GM12878 (cell line): ENCODE results near the gene POGZ. TPM values are rescaled to one million over a fixed set of nuclear protein-coding genes. Genes with fewer than 3 reads are reported as not detected.

ENCODE experiments used
- ATF3 ChIP-seq: IDR thresholded peaks from 2 replicates; pipeline ENCODE4 v1.6.1; 2011; ENCODE audit warnings: low read depth, mild to moderate bottlenecking, low read length, moderate library complexity, borderline replicate concordance; ENCODE audit errors: extremely low read depth
- BACH1 ChIP-seq: fragments of 450-650 bp; IDR thresholded peaks from 2 replicates; pipeline ENCODE4 v1.6.1; 2017; ENCODE audit warnings: mild to moderate bottlenecking, borderline replicate concordance
- CHD2 ChIP-seq: IDR thresholded peaks from 2 replicates; pipeline ENCODE4 v1.6.1; 2011; ENCODE audit warnings: low read depth, low read length, improper control_type of control experiment, borderline replicate concordance
- CREB1 ChIP-seq: IDR thresholded peaks from 2 replicates; pipeline ENCODE4 v1.6.1; 2012; ENCODE audit warnings: low read depth, mild to moderate bottlenecking, inconsistent platforms
- CTCF ChIP-seq, 3 experiments: IDR thresholded peaks in 2 of 3; conservative IDR thresholded peaks in 1 of 3; 2 replicates each; pipeline ENCODE4 v1.5.1; 2011; ENCODE audit warnings: low read depth in 3 of 3, low read length in 3 of 3, mild to moderate bottlenecking in 3 of 3, control low read depth in 2 of 3, moderate library complexity in 2 of 3, inconsistent platforms in 1 of 3, mixed read lengths in 1 of 3; ENCODE audit not compliant: control insufficient read depth in 2 of 3, insufficient read depth in 1 of 3; ENCODE audit errors: extremely low read depth in 1 of 3
- ESRRA ChIP-seq: IDR thresholded peaks from 2 replicates; pipeline ENCODE4 v1.6.1; 2012; ENCODE audit warnings: mild to moderate bottlenecking, low read length, improper control_type of control experiment
- HCFC1 ChIP-seq: fragments of 150-350 bp; IDR thresholded peaks from 2 replicates; pipeline ENCODE4 v1.6.1; 2014; ENCODE audit warnings: low read length
- LARP7 ChIP-seq: fragments of 450-650 bp; IDR thresholded peaks from 2 replicates; pipeline ENCODE4 v1.6.1; 2017; ENCODE audit warnings: mild to moderate bottlenecking
- MEF2B ChIP-seq: fragments of 450-650 bp; IDR thresholded peaks from 2 replicates; pipeline ENCODE4 v1.6.1; 2018; ENCODE audit warnings: mild to moderate bottlenecking, moderate library complexity; ENCODE audit not compliant: partially characterized antibody, poor library complexity, severe bottlenecking
- POLR2AphosphoS2 ChIP-seq: IDR thresholded peaks from 2 replicates; pipeline ENCODE4 v1.6.1; 2011; ENCODE audit warnings: low read depth, mild to moderate bottlenecking, low read length, improper control_type of control experiment, moderate library complexity
- POU2F2 ChIP-seq: IDR thresholded peaks from 3 replicates; pipeline ENCODE4 v1.6.1; 2011; ENCODE audit warnings: low read depth, mild to moderate bottlenecking, low read length, borderline replicate concordance
- RCOR1 ChIP-seq: conservative IDR thresholded peaks from 2 replicates; pipeline ENCODE4 v1.6.1; 2012; ENCODE audit warnings: low read depth, low read length, improper control_type of control experiment
- SIX5 ChIP-seq: IDR thresholded peaks from 2 replicates; pipeline ENCODE4 v1.6.1; 2011; ENCODE audit warnings: mild to moderate bottlenecking, low read depth, low read length, moderate library complexity; ENCODE audit not compliant: severe bottlenecking
- SMAD5 ChIP-seq: IDR thresholded peaks from 2 replicates; pipeline ENCODE4 v1.6.1; 2016; ENCODE audit warnings: antibody characterized with exemption, low read depth
- SREBF2 ChIP-seq: IDR thresholded peaks from 2 replicates; pipeline ENCODE4 v1.6.1; 2012; ENCODE audit warnings: mild to moderate bottlenecking, low read length
- TCF12 ChIP-seq: IDR thresholded peaks from 2 replicates; pipeline ENCODE4 v1.6.1; 2011; ENCODE audit warnings: low read depth, mild to moderate bottlenecking, low read length
- WRNIP1 ChIP-seq: IDR thresholded peaks from 2 replicates; pipeline ENCODE4 v1.6.1; 2011; ENCODE audit warnings: low read depth, low read length, improper control_type of control experiment, borderline replicate concordance
- ZBED1 ChIP-seq: IDR thresholded peaks from 2 replicates; pipeline ENCODE4 v1.6.1; 2016; ENCODE audit warnings: borderline replicate concordance
- ZBTB33 ChIP-seq: fragments of 450-650 bp; IDR thresholded peaks from 2 replicates; pipeline ENCODE4 v1.6.1; 2017; ENCODE audit warnings: mild to moderate bottlenecking
- polyA plus RNA-seq, 11 experiments: library from polyadenylated mRNA; depleted of rRNA in 4 of 11; unstranded in 6 of 11; stranded (reverse) in 5 of 11; fragments of >200 nt; fragmentation: Nextera tagmentation in 4 of 11; fragmentation: Illumina TruSeq in 1 of 11; extraction: Ambion mirVana in 4 of 11; extraction: Trizol in 1 of 11; gene quantifications; 1 replicate in 1 of 11; 2 replicates in 10 of 11; pipeline versions ENCODE4 v1.2.1 to v1.2.3, GENCODE V29; 2011 to 2016; ENCODE audit warnings: inconsistent platforms in 2 of 11, missing spikeins in 2 of 11, low read depth in 1 of 11
- total RNA-seq, 4 experiments: library from RNA; depleted of rRNA in 3 of 4; stranded (reverse); fragments of >200 nt in 3 of 4; fragmentation: Illumina TruSeq in 1 of 4; extraction: Trizol in 1 of 4; gene quantifications; 2 replicates each; pipeline versions ENCODE4 v1.2.1 to v1.2.3, GENCODE V29; 2013 to 2021
- TF ChIP-seq, protein P1 (sequence below): fragments of 450-650 bp; formaldehyde crosslinking; IDR thresholded peaks from 2 replicates; pipeline ENCODE4 v1.5.0; 2022; ENCODE audit warnings: mild to moderate bottlenecking, missing genetic modification characterization
- TF ChIP-seq, protein P2 (sequence below): IDR thresholded peaks from 2 replicates; pipeline ENCODE4 v1.6.1; 2012; ENCODE audit warnings: low read depth, low read length, improper control_type of control experiment

POGZ gene
- total and polyA plus RNA-seq, 10 of the 15 experiments (the other 5 are each of a cell fraction or from before 2014, with no cell fraction given): 11.3 to 80.6 (median 35.8) TPM

DNA sequence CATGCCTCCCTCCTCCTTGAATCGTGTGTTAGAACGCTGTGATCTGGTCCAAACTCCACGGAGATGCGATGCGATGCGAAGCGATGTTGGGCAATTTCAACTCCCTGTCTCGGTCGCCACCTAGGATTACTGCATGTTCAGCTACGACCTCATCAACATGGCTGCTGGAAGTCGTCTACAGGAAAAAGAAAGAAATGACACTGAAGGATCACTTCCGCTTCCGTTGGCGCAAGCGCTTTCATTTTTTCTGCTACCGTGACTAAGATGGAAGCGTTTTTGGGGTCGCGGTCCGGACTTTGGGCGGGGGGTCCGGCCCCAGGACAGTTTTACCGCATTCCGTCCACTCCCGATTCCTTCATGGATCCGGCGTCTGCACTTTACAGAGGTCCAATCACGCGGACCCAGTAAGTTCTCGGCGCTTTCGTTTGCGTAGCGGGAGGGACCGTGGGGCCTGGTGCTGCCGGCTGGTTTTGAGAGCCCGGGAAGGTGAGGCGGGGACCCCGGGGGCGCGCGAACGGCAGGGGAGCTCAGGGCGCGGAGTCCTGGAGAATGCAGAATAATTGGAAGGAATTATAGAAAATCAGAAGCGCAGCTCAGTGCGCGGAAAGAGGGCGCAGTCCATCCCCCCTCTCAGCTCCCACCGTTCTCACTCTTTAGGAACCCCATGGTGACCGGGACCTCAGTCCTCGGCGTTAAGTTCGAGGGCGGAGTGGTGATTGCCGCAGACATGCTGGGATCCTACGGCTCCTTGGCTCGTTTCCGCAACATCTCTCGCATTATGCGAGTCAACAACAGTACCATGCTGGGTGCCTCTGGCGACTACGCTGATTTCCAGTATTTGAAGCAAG, 59.7 kb downstream of the POGZ start, which contains the start of gene PSMB4 (continued):
- TF ChIP-seq ZBTB33 (no peak), POLR2AphosphoS2 (peak; percentile 83), ATF3 (0 out of 2 replicates have a peak, but pooled peaks have one; percentile 11), POU2F2 (peak; percentile 58; the same call in 2 of the 3 replicates), BACH1 (0 out of 2 replicates have a peak, but pooled peaks have one; percentile 27), TCF12 (peak; percentile 37; the same call in 1 of the 2 replicates), ESRRA (no peak), SIX5 (peak; percentile 92), LARP7 (peak; percentile 48; the same call in 1 of the 2 replicates), SREBF2 (0 out of 2 replicates have a peak, but pooled peaks have one; percentile 30), SMAD5 (peak; percentile 88; the same call in 1 of the 2 replicates), HCFC1 (peak; percentile 93), WRNIP1 (0 out of 2 replicates have a peak, but pooled peaks have one; percentile 53), CTCF (IDR thresholded peaks at IDR 0.05 in 2 of 3, conservative IDR thresholded peaks at IDR 0.05 in 1 of 3; ENCODE audit: control insufficient read depth in 2 of 3, extremely low read depth in 1 of 3, insufficient read depth in 1 of 3, low read depth in 3 of 3, low read length in 3 of 3) (peak; percentile 47 to 70 (median 55)), CREB1 (peak; percentile 97), ZBED1 (no peak), CHD2 (peak; percentile 55; the same call in 1 of the 2 replicates), RCOR1 (0 out of 2 replicates have a peak, but pooled peaks have one; percentile 71), MEF2B (peak; percentile 54)
- TF ChIP-seq, protein P1, sequence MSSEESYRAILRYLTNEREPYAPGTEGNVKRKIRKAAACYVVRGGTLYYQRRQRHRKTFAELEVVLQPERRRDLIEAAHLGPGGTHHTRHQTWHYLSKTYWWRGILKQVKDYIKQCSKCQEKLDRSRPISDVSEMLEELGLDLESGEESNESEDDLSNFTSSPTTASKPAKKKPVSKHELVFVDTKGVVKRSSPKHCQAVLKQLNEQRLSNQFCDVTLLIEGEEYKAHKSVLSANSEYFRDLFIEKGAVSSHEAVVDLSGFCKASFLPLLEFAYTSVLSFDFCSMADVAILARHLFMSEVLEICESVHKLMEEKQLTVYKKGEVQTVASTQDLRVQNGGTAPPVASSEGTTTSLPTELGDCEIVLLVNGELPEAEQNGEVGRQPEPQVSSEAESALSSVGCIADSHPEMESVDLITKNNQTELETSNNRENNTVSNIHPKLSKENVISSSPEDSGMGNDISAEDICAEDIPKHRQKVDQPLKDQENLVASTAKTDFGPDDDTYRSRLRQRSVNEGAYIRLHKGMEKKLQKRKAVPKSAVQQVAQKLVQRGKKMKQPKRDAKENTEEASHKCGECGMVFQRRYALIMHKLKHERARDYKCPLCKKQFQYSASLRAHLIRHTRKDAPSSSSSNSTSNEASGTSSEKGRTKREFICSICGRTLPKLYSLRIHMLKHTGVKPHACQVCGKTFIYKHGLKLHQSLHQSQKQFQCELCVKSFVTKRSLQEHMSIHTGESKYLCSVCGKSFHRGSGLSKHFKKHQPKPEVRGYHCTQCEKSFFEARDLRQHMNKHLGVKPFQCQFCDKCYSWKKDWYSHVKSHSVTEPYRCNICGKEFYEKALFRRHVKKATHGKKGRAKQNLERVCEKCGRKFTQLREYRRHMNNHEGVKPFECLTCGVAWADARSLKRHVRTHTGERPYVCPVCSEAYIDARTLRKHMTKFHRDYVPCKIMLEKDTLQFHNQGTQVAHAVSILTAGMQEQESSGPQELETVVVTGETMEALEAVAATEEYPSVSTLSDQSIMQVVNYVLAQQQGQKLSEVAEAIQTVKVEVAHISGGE: no peak
- TF ChIP-seq, protein P2, sequence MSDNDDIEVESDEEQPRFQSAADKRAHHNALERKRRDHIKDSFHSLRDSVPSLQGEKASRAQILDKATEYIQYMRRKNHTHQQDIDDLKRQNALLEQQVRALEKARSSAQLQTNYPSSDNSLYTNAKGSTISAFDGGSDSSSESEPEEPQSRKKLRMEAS: peak; percentile 61
